Caco-2 (cell line): ENCODE measurements around the gene REG3A. TPM values are rescaled to one million over a fixed set of nuclear protein-coding genes. Genes with fewer than 3 reads are reported as not detected.

Experiments used
- BruUV-seq: library from RNA; stranded (reverse); fragments of 400-500 nt; replicated peaks from 2 replicates; lab custom pipeline; 2021; lab: Mats Ljungman, UMichigan
- CTCF ChIA-PET: fragments of 300-600 bp; sonication (Branson Sonifier 250); formaldehyde crosslinking; loops from one replicate; lab custom pipeline; 2022; ENCODE audit warnings: antibody characterized with exemption; lab: Charles Lee
- POLR2A ChIA-PET: fragments of 300-600 bp; sonication (Branson Sonifier 250); formaldehyde crosslinking; loops from one replicate; lab custom pipeline; 2022; ENCODE audit warnings: antibody characterized with exemption; lab: Charles Lee
- DNase-seq, 2 experiments: peaks; one replicate each; pipeline versions ENCODE4 v3.0.0 to v3.0.0-alpha.2; 2020 to 2022
- H3K27me3 ChIP-seq: replicated peaks from 2 replicates; pipeline ENCODE4 v1.6.0; 2011; ENCODE audit warnings: low read length; ENCODE audit not compliant: control insufficient read depth, insufficient read depth
- H3K36me3 ChIP-seq: 2 replicates; pipeline ENCODE4 v1.5.1; 2011; ENCODE audit warnings: low read length; ENCODE audit not compliant: control insufficient read depth, insufficient read depth
- H3K4me1 ChIP-seq: fragments of 250-450 bp; sonication (Bioruptor Pico); 2 replicates; pipeline ENCODE4 v1.5.1; 2020; ENCODE audit warnings: mild to moderate bottlenecking
- H3K4me3 ChIP-seq: 2 replicates; pipeline ENCODE4 v1.5.1; 2011; ENCODE audit warnings: low read depth, mild to moderate bottlenecking, control low read depth, low read length
- H3K9me3 ChIP-seq: fragments of 250-450 bp; sonication (Bioruptor Pico); 2 replicates; pipeline ENCODE4 v1.5.1; 2020; ENCODE audit warnings: mild to moderate bottlenecking, moderate library complexity
- H3K27ac Mint-ChIP-seq: one replicate; pipeline ENCODE4 v1.8.0; 2022; ENCODE audit warnings: mixed read lengths; ENCODE audit not compliant: unreplicated experiment
- H3K27me3 Mint-ChIP-seq: one replicate; pipeline ENCODE4 v1.8.0; 2022; ENCODE audit warnings: mixed read lengths; ENCODE audit not compliant: insufficient read depth, unreplicated experiment
- H3K36me3 Mint-ChIP-seq: one replicate; pipeline ENCODE4 v1.8.0; 2022; ENCODE audit warnings: mild to moderate bottlenecking, mixed read lengths; ENCODE audit not compliant: insufficient read depth, unreplicated experiment
- H3K4me1 Mint-ChIP-seq: one replicate; pipeline ENCODE4 v1.8.0; 2022; ENCODE audit warnings: low read depth, mixed read lengths; ENCODE audit not compliant: unreplicated experiment
- H3K4me3 Mint-ChIP-seq: one replicate; pipeline ENCODE4 v1.8.0; 2022; ENCODE audit warnings: mild to moderate bottlenecking, moderate library complexity, mixed read lengths; ENCODE audit not compliant: unreplicated experiment
- H3K9me3 Mint-ChIP-seq: one replicate; pipeline ENCODE4 v1.8.0; 2022; ENCODE audit warnings: mixed read lengths; ENCODE audit not compliant: unreplicated experiment
- CTCF ChIP-seq, 2 experiments: fragments of 200-600 bp in 1 of 2; IDR thresholded peaks; 1 replicate in 1 of 2; 2 replicates in 1 of 2; pipeline versions ENCODE4 v1.5.1 to v1.8.0; 2011 to 2022; ENCODE audit warnings: antibody characterized with exemption in 1 of 2, control low read depth in 1 of 2, inconsistent platforms in 1 of 2, low read depth in 1 of 2, low read length in 1 of 2, mild to moderate bottlenecking in 1 of 2, moderate library complexity in 1 of 2; ENCODE audit not compliant: insufficient read depth in 1 of 2, severe bottlenecking in 1 of 2, unreplicated experiment in 1 of 2
- intact Hi-C: fragments of 100-400 bp; cut with micrococcal nuclease; formaldehyde crosslinking; loops from one replicate; pipeline ENCODE4 v1.10.0; 2022; ENCODE audit not compliant: unreplicated experiment
- total RNA-seq: library from RNA; stranded (reverse); gene quantifications from 2 replicates; pipeline ENCODE4 v1.2.3, GENCODE V29; 2022

Gene REG3A
- total RNA-seq, 1 experiment from 2014 or later = 0.45 TPM

GRCh38 chr2:79180092-79180491 is 20.5 kb upstream of the REG3A start:
- no peak overlapping the region for H3K4me3 ChIP-seq
- H3K4me1 ChIP-seq = no peaks in the 10 kb centered on the region
- peaks cover 11% of the 10 kb centered on the region for H3K9me3 ChIP-seq
- H3K36me3 ChIP-seq = no peaks in the 10 kb centered on the region
- ChIA-PET POLR2A (no interaction called here), CTCF (no interaction called here)
- TF ChIP-seq CTCF (IDR thresholded peaks at IDR 0.05; ENCODE audit: insufficient read depth in 1 of 2, low read depth in 1 of 2, low read length in 1 of 2, severe bottlenecking in 1 of 2, unreplicated experiment in 1 of 2) = no peak
- Mint-ChIP-seq H3K27ac (no peak overlapping the region), H3K36me3 (no peaks in the 10 kb centered on the region), H3K4me1 (no peaks in the 10 kb centered on the region), H3K27me3 (no peaks in the 10 kb centered on the region), H3K9me3 (peaks cover 26% of the 10 kb centered on the region), H3K4me3 (no peak overlapping the region)
- BruUV-seq = no TSS peak
- no peak for DNase-seq
- no peaks in the 10 kb centered on the region for H3K27me3 ChIP-seq
- intact Hi-C loops = no loop called here

GRCh38 chr2:79179036-79179435 is 19.5 kb upstream of the REG3A start:
- DNase-seq = no peak
- BruUV-seq = no TSS peak
- H3K9me3 Mint-ChIP-seq = peaks cover 19% of the 10 kb centered on the region
- Histone ChIP-seq H3K36me3 (no peaks in the 10 kb centered on the region), H3K4me3 (no peak overlapping the region), H3K9me3 (peaks cover 11% of the 10 kb centered on the region), H3K4me1 (no peaks in the 10 kb centered on the region), H3K27me3 (no peaks in the 10 kb centered on the region)
- no peaks in the 10 kb centered on the region for H3K36me3 Mint-ChIP-seq
- no peak for TF ChIP-seq CTCF (IDR thresholded peaks at IDR 0.05; ENCODE audit: insufficient read depth in 1 of 2, low read depth in 1 of 2, low read length in 1 of 2, severe bottlenecking in 1 of 2, unreplicated experiment in 1 of 2)
- no peaks in the 10 kb centered on the region for H3K27me3 Mint-ChIP-seq
- H3K4me3 Mint-ChIP-seq = no peak overlapping the region
- H3K4me1 Mint-ChIP-seq = no peaks in the 10 kb centered on the region
- CTCF ChIA-PET = no interaction called here
- intact Hi-C loops = no loop called here
- POLR2A ChIA-PET = no interaction called here
- no peak overlapping the region for H3K27ac Mint-ChIP-seq

GRCh38 chr2:79178076-79178674 is 18.6 kb upstream of the REG3A start:
- H3K9me3 Mint-ChIP-seq = peaks cover 22% of the 10 kb centered on the region
- no peak for TF ChIP-seq CTCF (IDR thresholded peaks at IDR 0.05; ENCODE audit: insufficient read depth in 1 of 2, low read depth in 1 of 2, low read length in 1 of 2, severe bottlenecking in 1 of 2, unreplicated experiment in 1 of 2)
- peaks cover 11% of the 10 kb centered on the region for H3K9me3 ChIP-seq
- H3K4me1 ChIP-seq = no peaks in the 10 kb centered on the region
- H3K36me3 ChIP-seq = no peaks in the 10 kb centered on the region
- intact Hi-C loops = no loop called here
- no peaks in the 10 kb centered on the region for H3K4me1 Mint-ChIP-seq
- H3K27me3 ChIP-seq = no peaks in the 10 kb centered on the region
- CTCF ChIA-PET = no interaction called here
- POLR2A ChIA-PET = no interaction called here
- H3K27ac Mint-ChIP-seq = no peak overlapping the region
- H3K36me3 Mint-ChIP-seq = no peaks in the 10 kb centered on the region
- H3K4me3 Mint-ChIP-seq = no peak overlapping the region
- DNase-seq = no peak
- no peak overlapping the region for H3K4me3 ChIP-seq
- BruUV-seq = no TSS peak
- H3K27me3 Mint-ChIP-seq = no peaks in the 10 kb centered on the region
